HCT116 (cell line): Measurements from ENCODE around the gene ZNF747. TPM values are rescaled to one million over a fixed set of nuclear protein-coding genes. Genes with fewer than 3 reads are reported as not detected.

Experiments used
- ATAC-seq: fragments of 200-7000 bp; cut with Tn5 transposase; 2 replicates; pipeline ENCODE4 v1.9.1; 2020; ENCODE audit warnings: mild to moderate bottlenecking, moderate library complexity
- BruUV-seq: library from RNA; stranded (reverse); fragments of 400-500 nt; replicated peaks from 2 replicates; lab custom pipeline; 2021; lab: Mats Ljungman, UMichigan
- CTCF ChIA-PET: fragments of 300-600 bp; sonication (Branson Sonifier 250); formaldehyde crosslinking; loops from one replicate; lab custom pipeline; 2021; ENCODE audit warnings: antibody characterized with exemption; lab: Charles Lee
- POLR2A ChIA-PET: fragments of 300-600, 350-600 bp; sonication (Branson Sonifier 250); formaldehyde crosslinking; loops from one replicate; lab custom pipeline; 2021; ENCODE audit warnings: antibody characterized with exemption; lab: Charles Lee
- RAD21 ChIA-PET, 2 experiments: fragments of 300-600 bp; sonication (Branson Sonifier 250); formaldehyde crosslinking; loops; one replicate each; lab custom pipeline; 2023; ENCODE audit warnings: low total read pairs in 2 of 2; ENCODE audit not compliant: uncharacterized antibody in 2 of 2, unreplicated experiment in 2 of 2, low non-redundant PET in 1 of 2; lab: Charles Lee
- DNase-seq: peaks from one replicate; pipeline ENCODE4 v3.0.0-alpha.2; 2010; ENCODE audit warnings: low read depth, low spot score
- H2AFZ ChIP-seq: fragments of 200-600 bp; shearing (Covaris generic), sonication (generic); 2 replicates; pipeline ENCODE4 v1.6.1; 2017; ENCODE audit warnings: low read depth, mixed run types, mixed read lengths, antibody characterized with exemption, low read length; ENCODE audit not compliant: poor library complexity, severe bottlenecking
- H3K27ac ChIP-seq: 2 replicates; pipeline ENCODE4 v1.5.1; 2012; ENCODE audit warnings: low read depth, low read length
- H3K27me3 ChIP-seq: fragments of 200-600 bp; sonication (generic); 2 replicates; pipeline ENCODE4 v1.6.1; 2016; ENCODE audit warnings: mixed run types, low read length, mixed read lengths; ENCODE audit not compliant: insufficient read depth
- H3K36me3 ChIP-seq, 2 experiments: fragments of 200-500 bp in 1 of 2; fragments of 200-600 bp in 1 of 2; sonication (Bioruptor generic) in 1 of 2; sonication (generic) in 1 of 2; 2 replicates each; pipeline versions ENCODE4 v1.5.1 to v1.6.1; 2014 to 2016; ENCODE audit warnings: low read length in 2 of 2, inconsistent platforms in 1 of 2, mixed read lengths in 1 of 2, mixed run types in 1 of 2; ENCODE audit not compliant: insufficient read depth in 2 of 2, control insufficient read depth in 1 of 2
- H3K4me1 ChIP-seq, 2 experiments: fragments of 200-600 bp in 1 of 2; sonication (generic) in 1 of 2; 2 replicates each; pipeline versions ENCODE4 v1.5.1 to v1.6.1; 2012 to 2017; ENCODE audit warnings: low read length in 2 of 2, inconsistent platforms in 1 of 2, mild to moderate bottlenecking in 1 of 2, mixed read lengths in 1 of 2, mixed run types in 1 of 2, moderate library complexity in 1 of 2; ENCODE audit not compliant: insufficient read depth in 2 of 2, control insufficient read depth in 1 of 2
- H3K4me2 ChIP-seq: fragments of 200-600 bp; sonication (generic); 2 replicates; pipeline ENCODE4 v1.6.1; 2017; ENCODE audit warnings: mixed run types, low read length, mixed read lengths
- H3K4me3 ChIP-seq, 2 experiments: fragments of 200-600 bp in 1 of 2; sonication (generic) in 1 of 2; replicated peaks in 1 of 2; 2 replicates each; pipeline ENCODE4 v1.5.1; 2011 to 2016; ENCODE audit warnings: low read length in 2 of 2, control low read depth in 1 of 2, low read depth in 1 of 2, mild to moderate bottlenecking in 1 of 2, mixed read lengths in 1 of 2, mixed run types in 1 of 2
- H3K79me2 ChIP-seq: fragments of 200-600 bp; sonication (generic); 2 replicates; pipeline ENCODE4 v1.6.1; 2017; ENCODE audit warnings: mild to moderate bottlenecking, mixed run types, low read length, moderate library complexity, mixed read lengths; ENCODE audit not compliant: insufficient read depth
- H3K9ac ChIP-seq: fragments of 200-600 bp; sonication (generic); 2 replicates; pipeline ENCODE4 v1.6.1; 2016; ENCODE audit warnings: low read length, mixed read lengths
- H3K9me2 ChIP-seq: fragments of 200-600 bp; sonication (generic), shearing (Covaris generic); 2 replicates; pipeline ENCODE4 v1.6.1; 2017; ENCODE audit warnings: mixed run types, mild to moderate bottlenecking, moderate library complexity; ENCODE audit not compliant: insufficient read depth
- H3K9me3 ChIP-seq, 2 experiments: fragments of 200-500 bp in 1 of 2; fragments of 200-600 bp in 1 of 2; sonication (Bioruptor generic) in 1 of 2; sonication (generic) in 1 of 2; 2 replicates each; pipeline ENCODE4 v1.6.1; 2014 to 2017; ENCODE audit warnings: low read length in 2 of 2, mixed read lengths in 2 of 2, inconsistent platforms in 1 of 2, low read depth in 1 of 2, mild to moderate bottlenecking in 1 of 2, mixed run types in 1 of 2, moderate library complexity in 1 of 2; ENCODE audit not compliant: control insufficient read depth in 1 of 2, insufficient read depth in 1 of 2
- H4K20me1 ChIP-seq: fragments of 200-600 bp; sonication (generic), shearing (Covaris generic); 2 replicates; pipeline ENCODE4 v1.6.1; 2017; ENCODE audit warnings: mixed run types, mild to moderate bottlenecking, moderate library complexity; ENCODE audit not compliant: insufficient read depth
- CEBPB ChIP-seq: IDR thresholded peaks from 2 replicates; pipeline ENCODE4 v1.6.1; 2012; ENCODE audit warnings: low read depth
- EGR1 ChIP-seq: IDR thresholded peaks from 2 replicates; pipeline ENCODE4 v1.6.1; 2012; ENCODE audit warnings: low read depth
- EZH2 ChIP-seq: fragments of 200-600 bp; sonication (generic); IDR thresholded peaks from 2 replicates; pipeline ENCODE4 v1.6.1; 2017; ENCODE audit warnings: antibody characterized with exemption, mixed run types
- EZH2phosphoT487 ChIP-seq: fragments of 200-600 bp; IDR thresholded peaks from 2 replicates; pipeline ENCODE4 v1.6.1; 2018; ENCODE audit warnings: antibody characterized with exemption, borderline replicate concordance
- FOSL1 ChIP-seq: IDR thresholded peaks from 2 replicates; pipeline ENCODE4 v1.6.1; 2012; ENCODE audit warnings: low read depth
- JUND ChIP-seq: IDR thresholded peaks from 2 replicates; pipeline ENCODE4 v1.6.1; 2012
- POLR2A ChIP-seq: IDR thresholded peaks from 2 replicates; pipeline ENCODE4 v1.7.0; 2011; ENCODE audit warnings: borderline replicate concordance; ENCODE audit not compliant: insufficient read depth, insufficient read length; ENCODE audit errors: extremely low read depth
- POLR2AphosphoS5 ChIP-seq: IDR thresholded peaks from 2 replicates; pipeline ENCODE4 v1.6.1; 2011; ENCODE audit warnings: mild to moderate bottlenecking, low read depth, low read length, moderate library complexity
- RAD21 ChIP-seq: IDR thresholded peaks from 2 replicates; pipeline ENCODE4 v1.6.1; 2012; ENCODE audit warnings: low read depth, mild to moderate bottlenecking
- SIN3A ChIP-seq: IDR thresholded peaks from 2 replicates; pipeline ENCODE4 v1.6.1; 2012; ENCODE audit warnings: low read depth
- SP1 ChIP-seq: IDR thresholded peaks from 2 replicates; pipeline ENCODE4 v1.6.1; 2012; ENCODE audit warnings: low read depth
- SRF ChIP-seq: IDR thresholded peaks from 2 replicates; pipeline ENCODE4 v1.6.1; 2012; ENCODE audit warnings: low read depth
- YY1 ChIP-seq: IDR thresholded peaks from 2 replicates; pipeline ENCODE4 v1.6.1; 2011; ENCODE audit warnings: low read length, low read depth, moderate library complexity, mild to moderate bottlenecking; ENCODE audit not compliant: insufficient replicate concordance; ENCODE audit errors: extremely low read depth
- ZFX ChIP-seq: fragments of 450-650 bp; IDR thresholded peaks from 2 replicates; pipeline ENCODE4 v1.6.1; 2017
- ZNF274 ChIP-seq: fragments of 200-500 bp; sonication (Bioruptor generic); IDR thresholded peaks from 2 replicates; pipeline ENCODE4 v1.6.1; 2014; ENCODE audit warnings: mild to moderate bottlenecking, low read depth, low read length, inconsistent platforms
- intact Hi-C: fragments of 100-400 bp; cut with micrococcal nuclease; formaldehyde crosslinking; loops from 2 replicates; pipeline ENCODE4 v1.10.0; 2022
- total RNA-seq: library from RNA; stranded (reverse); gene quantifications from one replicate; pipeline ENCODE4 v1.2.1, GENCODE V29; 2021; ENCODE audit not compliant: unreplicated experiment
- TF ChIP-seq, protein P1 (sequence below): IDR thresholded peaks from 2 replicates; pipeline ENCODE4 v1.6.1; 2012
- TF ChIP-seq, protein P2 (sequence below): IDR thresholded peaks from 2 replicates; pipeline ENCODE4 v1.6.1; 2012; ENCODE audit warnings: low read depth
- TF ChIP-seq, protein P3 (sequence below): IDR thresholded peaks from 2 replicates; pipeline ENCODE4 v1.6.1; 2011; ENCODE audit warnings: mild to moderate bottlenecking, low read length, moderate library complexity; ENCODE audit not compliant: insufficient replicate concordance; ENCODE audit errors: extremely low read depth

ZNF747 gene
- total RNA-seq, 1 experiment from 2014 or later = 2.1 TPM

DNA sequence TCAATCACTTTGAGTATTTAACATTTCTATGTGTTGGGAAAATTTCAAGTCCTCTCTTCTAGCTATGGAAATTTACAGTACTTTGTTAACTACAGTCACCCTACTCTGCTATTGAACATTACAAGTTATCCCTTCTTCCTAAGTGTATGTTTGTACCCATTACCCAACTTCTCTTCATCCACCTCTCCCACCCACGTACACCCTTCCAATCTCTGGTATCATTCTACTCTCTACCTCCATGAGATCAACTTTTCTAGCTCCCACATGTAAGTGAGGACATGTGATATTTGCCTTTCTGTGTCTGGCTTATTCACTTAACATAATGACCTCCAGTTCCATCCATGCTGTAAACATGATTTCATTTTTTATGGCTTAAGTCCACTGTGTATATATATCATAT, 40.0 kb upstream of the ZNF747 start (continued):
- TF ChIP-seq, protein P1, sequence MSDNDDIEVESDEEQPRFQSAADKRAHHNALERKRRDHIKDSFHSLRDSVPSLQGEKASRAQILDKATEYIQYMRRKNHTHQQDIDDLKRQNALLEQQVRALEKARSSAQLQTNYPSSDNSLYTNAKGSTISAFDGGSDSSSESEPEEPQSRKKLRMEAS = no peak
- TF ChIP-seq EZH2phosphoT487 (no peak), EZH2 (no peak)

DNA sequence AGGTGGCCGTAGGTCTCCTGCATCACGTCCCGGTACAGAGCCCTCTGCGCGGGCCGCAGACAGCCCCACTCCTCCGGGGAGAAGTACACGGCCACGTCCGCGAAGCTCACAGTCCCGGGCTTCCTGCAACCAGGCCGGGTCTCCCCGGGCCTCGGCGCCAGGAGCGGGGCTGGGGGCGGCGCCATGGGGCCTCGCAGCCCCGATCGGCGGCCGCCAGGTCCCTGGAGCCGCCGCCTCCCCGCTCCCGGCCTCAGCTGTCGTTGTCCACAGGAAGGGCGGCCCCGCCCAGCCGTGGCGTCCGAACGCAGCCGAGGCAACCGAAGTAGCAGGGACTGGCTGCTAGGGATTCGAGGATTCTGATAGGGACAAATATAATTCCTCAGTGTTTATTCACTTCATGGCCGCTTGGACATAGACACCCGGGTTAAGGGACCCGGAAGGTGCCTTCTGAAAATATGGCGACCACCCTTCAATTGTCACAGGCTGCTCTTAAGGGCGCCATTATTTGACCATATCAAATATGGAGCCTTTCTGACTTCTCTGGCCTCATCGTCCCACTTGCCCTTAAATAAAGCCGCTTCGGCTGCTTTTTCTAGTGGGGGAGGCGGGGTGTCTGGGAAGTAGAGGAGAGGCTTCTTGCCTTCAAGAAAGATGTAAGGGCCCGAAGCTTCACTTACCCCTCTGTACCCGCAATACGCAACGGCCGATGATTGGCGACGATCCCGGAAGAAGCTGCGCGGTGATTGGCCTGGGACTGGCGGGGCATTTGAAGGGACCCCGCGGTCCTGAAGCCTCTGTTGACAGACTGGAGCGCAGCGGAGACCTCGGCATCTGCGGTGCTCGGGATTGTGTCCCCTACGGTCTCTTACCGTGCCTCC, 37.0 kb upstream of the ZNF747 start, which contains the start of gene ZNF688:
ZNF688 (minus strand) TSS at position 270 of the 878 bp plus-strand sequence; CDS start at position 185, 85 bp downstream.
- RAD21 ChIA-PET = interaction anchor here (0.5 to 1.9 kb wide), 3 partner anchors 13 to 330 kb away, joined by 3 to 5 read pairs (median 4); partner anchors contain the start of genes DCTPP1 (in 1 of the 2) and ZNF764 (in 1 of the 2)
- H3K4me3 ChIP-seq = peak within 1 kb of the TSS; percentile 83 to 90
- H4K20me1 ChIP-seq = no peaks in the 10 kb centered on the region
- peak within 1 kb of the TSS; percentile 78 for H3K9ac ChIP-seq
- peaks cover 9 to 39% of the 10 kb centered on the region in 2 experiments; a peak in 3 of 4 replicates for H3K4me1 ChIP-seq
- peak within 1 kb of the TSS; percentile 97 for H2AFZ ChIP-seq
- ATAC-seq = peak; percentile 85
- peak within 1 kb of the TSS; percentile 87 for H3K27ac ChIP-seq
- no peaks in the 10 kb centered on the region for H3K9me2 ChIP-seq
- H3K4me2 ChIP-seq = peak within 1 kb of the TSS; percentile 98
- intact Hi-C loops = loop anchor here (5.0 kb wide), 1 partner anchor 56 kb away; no protein-coding TSS in a partner anchor
- no TSS peak for BruUV-seq
- no peaks in the 10 kb centered on the region for H3K9me3 ChIP-seq
- no peaks in the 10 kb centered on the region; a peak in 1 of 4 replicates for H3K36me3 ChIP-seq
- CTCF ChIA-PET = interaction anchor here (0.9 to 1.9 kb wide), 4 partner anchors 13 to 142 kb away, joined by 3 to 8 read pairs (median 4); partner anchors contain the start of genes DCTPP1 and ZNF764
- H3K27me3 ChIP-seq = no peaks in the 10 kb centered on the region
- peak; percentile 93 for DNase-seq
- no peaks in the 10 kb centered on the region for H3K79me2 ChIP-seq
- POLR2A ChIA-PET = interaction anchor here (0.9 to 2.5 kb wide), 2 partner anchors 14 to 62 kb away, joined by 3 to 21 read pairs; partner anchors contain the start of gene ZNF764
- TF ChIP-seq EGR1 (peak; percentile 89), FOSL1 (no peak), CEBPB (no peak), SRF (no peak), POLR2AphosphoS5 (peak; percentile 46), EZH2phosphoT487 (no peak), SP1 (peak; percentile 91), EZH2 (no peak), SIN3A (peak; percentile 98), POLR2A (peak; percentile 47), ZFX (peak; percentile 83), ZNF274 (no peak), RAD21 (no peak), JUND (no peak), YY1 (peak; percentile 98)
- TF ChIP-seq, protein P2, sequence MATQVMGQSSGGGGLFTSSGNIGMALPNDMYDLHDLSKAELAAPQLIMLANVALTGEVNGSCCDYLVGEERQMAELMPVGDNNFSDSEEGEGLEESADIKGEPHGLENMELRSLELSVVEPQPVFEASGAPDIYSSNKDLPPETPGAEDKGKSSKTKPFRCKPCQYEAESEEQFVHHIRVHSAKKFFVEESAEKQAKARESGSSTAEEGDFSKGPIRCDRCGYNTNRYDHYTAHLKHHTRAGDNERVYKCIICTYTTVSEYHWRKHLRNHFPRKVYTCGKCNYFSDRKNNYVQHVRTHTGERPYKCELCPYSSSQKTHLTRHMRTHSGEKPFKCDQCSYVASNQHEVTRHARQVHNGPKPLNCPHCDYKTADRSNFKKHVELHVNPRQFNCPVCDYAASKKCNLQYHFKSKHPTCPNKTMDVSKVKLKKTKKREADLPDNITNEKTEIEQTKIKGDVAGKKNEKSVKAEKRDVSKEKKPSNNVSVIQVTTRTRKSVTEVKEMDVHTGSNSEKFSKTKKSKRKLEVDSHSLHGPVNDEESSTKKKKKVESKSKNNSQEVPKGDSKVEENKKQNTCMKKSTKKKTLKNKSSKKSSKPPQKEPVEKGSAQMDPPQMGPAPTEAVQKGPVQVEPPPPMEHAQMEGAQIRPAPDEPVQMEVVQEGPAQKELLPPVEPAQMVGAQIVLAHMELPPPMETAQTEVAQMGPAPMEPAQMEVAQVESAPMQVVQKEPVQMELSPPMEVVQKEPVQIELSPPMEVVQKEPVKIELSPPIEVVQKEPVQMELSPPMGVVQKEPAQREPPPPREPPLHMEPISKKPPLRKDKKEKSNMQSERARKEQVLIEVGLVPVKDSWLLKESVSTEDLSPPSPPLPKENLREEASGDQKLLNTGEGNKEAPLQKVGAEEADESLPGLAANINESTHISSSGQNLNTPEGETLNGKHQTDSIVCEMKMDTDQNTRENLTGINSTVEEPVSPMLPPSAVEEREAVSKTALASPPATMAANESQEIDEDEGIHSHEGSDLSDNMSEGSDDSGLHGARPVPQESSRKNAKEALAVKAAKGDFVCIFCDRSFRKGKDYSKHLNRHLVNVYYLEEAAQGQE = no peak
- TF ChIP-seq, protein P3, sequence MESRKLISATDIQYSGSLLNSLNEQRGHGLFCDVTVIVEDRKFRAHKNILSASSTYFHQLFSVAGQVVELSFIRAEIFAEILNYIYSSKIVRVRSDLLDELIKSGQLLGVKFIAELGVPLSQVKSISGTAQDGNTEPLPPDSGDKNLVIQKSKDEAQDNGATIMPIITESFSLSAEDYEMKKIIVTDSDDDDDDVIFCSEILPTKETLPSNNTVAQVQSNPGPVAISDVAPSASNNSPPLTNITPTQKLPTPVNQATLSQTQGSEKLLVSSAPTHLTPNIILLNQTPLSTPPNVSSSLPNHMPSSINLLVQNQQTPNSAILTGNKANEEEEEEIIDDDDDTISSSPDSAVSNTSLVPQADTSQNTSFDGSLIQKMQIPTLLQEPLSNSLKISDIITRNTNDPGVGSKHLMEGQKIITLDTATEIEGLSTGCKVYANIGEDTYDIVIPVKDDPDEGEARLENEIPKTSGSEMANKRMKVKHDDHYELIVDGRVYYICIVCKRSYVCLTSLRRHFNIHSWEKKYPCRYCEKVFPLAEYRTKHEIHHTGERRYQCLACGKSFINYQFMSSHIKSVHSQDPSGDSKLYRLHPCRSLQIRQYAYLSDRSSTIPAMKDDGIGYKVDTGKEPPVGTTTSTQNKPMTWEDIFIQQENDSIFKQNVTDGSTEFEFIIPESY = no peak
- TF ChIP-seq, protein P1 = peak; percentile 78
